Small intestine (tissue), 7 donors: ENCODE results near the gene SFMBT1. TPM values are rescaled to one million over a fixed set of nuclear protein-coding genes. Genes with fewer than 3 reads are reported as not detected.
A peak's percentile ranks its signal among the peaks of the same experiment; 100 is the strongest.

Experiments used
- DNase-seq, 2 donors: peaks; one replicate each; pipeline versions ENCODE4 v3.0.0 to v3.0.0-alpha.2; 2013
- FAIRE-seq: peaks from 2 replicates; lab custom pipeline; 2012; peaks lifted over from hg19 to GRCh38; lab: Jason Lieb, UNC
- H3K27ac ChIP-seq, 3 donors: one replicate each; pipeline ENCODE4 v1.5.1; 2013; ENCODE audit warnings: low read length in 2 of 3, mild to moderate bottlenecking in 2 of 3, control low read depth in 1 of 3, inconsistent platforms in 1 of 3, low read depth in 1 of 3, moderate library complexity in 1 of 3
- H3K27me3 ChIP-seq, 3 donors: one replicate each; pipeline ENCODE4 v1.6.1; 2013; ENCODE audit warnings: low read length in 3 of 3, inconsistent platforms in 1 of 3; ENCODE audit not compliant: control insufficient read depth in 3 of 3, insufficient read depth in 3 of 3
- H3K36me3 ChIP-seq, 3 donors: one replicate each; pipeline ENCODE4 v1.6.1; 2013; ENCODE audit warnings: low read length in 3 of 3, inconsistent platforms in 1 of 3, low read depth in 1 of 3, mild to moderate bottlenecking in 1 of 3, moderate library complexity in 1 of 3; ENCODE audit not compliant: control insufficient read depth in 3 of 3, insufficient read depth in 2 of 3
- H3K4me1 ChIP-seq, 3 donors: one replicate each; pipeline ENCODE4 v1.6.1; 2013; ENCODE audit warnings: low read length in 2 of 3, inconsistent platforms in 1 of 3, low read depth in 1 of 3, mild to moderate bottlenecking in 1 of 3, moderate library complexity in 1 of 3; ENCODE audit not compliant: control insufficient read depth in 3 of 3, insufficient read depth in 2 of 3
- H3K4me3 ChIP-seq, 3 donors: one replicate each; pipeline ENCODE4 v1.5.1; 2013; ENCODE audit warnings: low read length in 3 of 3, control low read depth in 1 of 3, inconsistent platforms in 1 of 3, low read depth in 1 of 3, mild to moderate bottlenecking in 1 of 3, moderate library complexity in 1 of 3
- H3K9me3 ChIP-seq, 2 donors: one replicate each; pipeline ENCODE4 v1.6.1; 2013; ENCODE audit warnings: low read depth in 1 of 2, low read length in 1 of 2; ENCODE audit not compliant: control insufficient read depth in 2 of 2, insufficient read depth in 1 of 2
- WGBS, 3 donors: extraction: QIAGEN DNeasy Blood & Tissue Kit; methylation state at CpG; one replicate each; pipeline ENCODE4 v1.1.7; 2013; 5-methylcytosine and 5-hydroxymethylcytosine counted together
- polyA plus RNA-seq, 4 donors: library from polyadenylated mRNA; stranded (reverse) in 3 of 4; unstranded in 1 of 4; fragments of 200-250 nt in 3 of 4; fragments of 120-200 nt in 1 of 4; gene quantifications; one replicate each; pipeline versions ENCODE4 v1.2.1 to v1.2.3, GENCODE V29; 2013
- donor health status: healthy with polysubstance abuse.
- donor health status: control.
- donor health status: control.
- donor health status: Bipolar disorder and iron deficiency.
- donor health status: healthy.

Gene SFMBT1
- polyA plus RNA-seq, 4 donors = 2.5 to 19.3 (median 4.3) TPM

- H3K9me3 ChIP-seq = no peaks in the 10 kb centered on the region
- H3K27ac ChIP-seq = no peak overlapping the region
- peaks cover 3 to 7% (median 5%) of the 10 kb centered on the region in 3 donors for H3K36me3 ChIP-seq
- H3K27me3 ChIP-seq = no peaks in the 10 kb centered on the region
- no peak for FAIRE-seq
- 90 to 91% (median 90%) methylated on average over 3 of the region's 3 CpGs for WGBS, 3 donors
- H3K4me3 ChIP-seq = no peak overlapping the region
- H3K4me1 ChIP-seq = no peaks in the 10 kb centered on the region
- DNase-seq = no peak
These were observed 141.9 kb downstream of the SFMBT1 start for GRCh38 chr3:52904000-52904399.

- Histone ChIP-seq H3K27me3 (no peaks in the 10 kb centered on the region), H3K4me1 (peaks cover 0 to 8% (median 2%) of the 10 kb centered on the region in 3 donors), H3K36me3 (peaks cover 0 to 2% (median 0%) of the 10 kb centered on the region in 3 donors), H3K9me3 (no peaks in the 10 kb centered on the region), H3K4me3 (peak within 1 kb of the TSS; percentile 62 to 89 (median 65)), H3K27ac (peak within 1 kb of the TSS in 2 of 3 donors; percentile 4 to 27)
- WGBS, 3 donors = 0 to 1% (median 0%) methylated on average over 45 to 85 of the region's 85 CpGs
- DNase-seq = peak; percentile 87 to 91
- no peak for FAIRE-seq
These were observed 148.4 kb downstream of the SFMBT1 start, which contains the start of gene STIMATE for GRCh38 chr3:52897130-52898122. Gene STIMATE, minus strand, starts transcription at chr3:52897548. Its CDS starts 98 bp downstream, at chr3:52897450.

GRCh38 chr3:52896613-52897012, 149.3 kb downstream of the SFMBT1 start:
- Histone ChIP-seq H3K4me1 (peaks cover 0 to 16% (median 2%) of the 10 kb centered on the region in 3 donors), H3K27ac (peak overlapping the region in 1 of 3 donors; percentile 3), H3K36me3 (peaks cover 0 to 2% (median 0%) of the 10 kb centered on the region in 3 donors)

GRCh38 chr3:52896151-52896550, 149.7 kb downstream of the SFMBT1 start:
- DNase-seq (no peak), FAIRE-seq (no peak)
- H3K4me3 ChIP-seq = peak overlapping the region in 2 of 3 donors; percentile 62 to 89
- 20 to 25% (median 21%) methylated on average over 3 of the region's 3 CpGs for WGBS, 3 donors
- peaks cover 0 to 2% (median 0%) of the 10 kb centered on the region in 3 donors for H3K36me3 ChIP-seq
- H3K4me1 ChIP-seq = peaks cover 0 to 21% (median 2%) of the 10 kb centered on the region in 3 donors
- no peaks in the 10 kb centered on the region for H3K27me3 ChIP-seq
- no peaks in the 10 kb centered on the region for H3K9me3 ChIP-seq
- H3K27ac ChIP-seq = no peak overlapping the region

More at GRCh38 chr3:52896613-52897012, 149.3 kb downstream of the SFMBT1 start:
- H3K9me3 ChIP-seq = no peaks in the 10 kb centered on the region
- DNase-seq (peak in 1 of 2 donors; percentile 25), FAIRE-seq (no peak)
- 3 to 12% (median 7%) methylated on average over 9 of the region's 9 CpGs for WGBS, 3 donors
- no peaks in the 10 kb centered on the region for H3K27me3 ChIP-seq
- H3K4me3 ChIP-seq = peak overlapping the region; percentile 62 to 89 (median 65)

GRCh38 chr3:52895418-52895817, 150.5 kb downstream of the SFMBT1 start:
- Histone ChIP-seq H3K36me3 (peaks cover 0 to 2% (median 0%) of the 10 kb centered on the region in 3 donors), H3K9me3 (no peaks in the 10 kb centered on the region), H3K27me3 (no peaks in the 10 kb centered on the region), H3K4me1 (peaks cover 0 to 21% (median 2%) of the 10 kb centered on the region in 3 donors), H3K4me3 (no peak overlapping the region), H3K27ac (no peak overlapping the region)
- FAIRE-seq = no peak
- DNase-seq = no peak
- WGBS, 3 donors = 59 to 68% (median 59%) methylated on average over 5 of the region's 5 CpGs

- WGBS, 3 donors = 81 to 95% (median 93%) methylated on average over 10 of the region's 10 CpGs
- Histone ChIP-seq H3K9me3 (no peaks in the 10 kb centered on the region), H3K4me3 (no peak overlapping the region), H3K27ac (no peak overlapping the region), H3K27me3 (no peaks in the 10 kb centered on the region), H3K36me3 (peaks cover 0 to 4% (median 0%) of the 10 kb centered on the region in 3 donors), H3K4me1 (peaks cover 0 to 21% (median 2%) of the 10 kb centered on the region in 3 donors)
- DNase-seq (no peak), FAIRE-seq (no peak)
These were observed 151.1 kb downstream of the SFMBT1 start for GRCh38 chr3:52894756-52895155.

GRCh38 chr3:52893723-52894122, 152.2 kb downstream of the SFMBT1 start:
- no peak overlapping the region for H3K4me3 ChIP-seq
- H3K36me3 ChIP-seq = peaks cover 0 to 4% (median 0%) of the 10 kb centered on the region in 3 donors
- H3K9me3 ChIP-seq = no peaks in the 10 kb centered on the region
- 52 to 63% (median 61%) methylated on average over 4 of the region's 4 CpGs for WGBS, 3 donors
- FAIRE-seq (no peak), DNase-seq (no peak)
- H3K27me3 ChIP-seq = no peaks in the 10 kb centered on the region
- peak overlapping the region in 1 of 3 donors; percentile 11 for H3K27ac ChIP-seq
- H3K4me1 ChIP-seq = peaks cover 0 to 21% (median 2%) of the 10 kb centered on the region in 3 donors

- DNase-seq = peak; percentile 12 to 72
- H3K27me3 ChIP-seq = no peaks in the 10 kb centered on the region
- peak overlapping the region in 1 of 3 donors; percentile 29 for H3K4me3 ChIP-seq
- no peak for FAIRE-seq
- peaks cover 0 to 21% (median 2%) of the 10 kb centered on the region in 3 donors for H3K4me1 ChIP-seq
- H3K9me3 ChIP-seq = no peaks in the 10 kb centered on the region
- H3K27ac ChIP-seq = peak overlapping the region in 1 of 3 donors; percentile 35
- 9 to 47% (median 21%) methylated on average over 8 of the region's 8 CpGs for WGBS, 3 donors
- peaks cover 0 to 8% (median 0%) of the 10 kb centered on the region in 3 donors for H3K36me3 ChIP-seq
These were observed 153.1 kb downstream of the SFMBT1 start for GRCh38 chr3:52892625-52893311.
